Muscle of back (tissue), 10 donors: ENCODE results near the gene SSTR3. TPM values are rescaled to one million over a fixed set of nuclear protein-coding genes. Genes with fewer than 3 reads are reported as not detected.

Source experiments
- polyA plus RNA-seq, 10 donors: library from polyadenylated mRNA; unstranded; fragments of 120-200 nt; gene quantifications; one replicate each; pipeline ENCODE4 v1.2.1, GENCODE V29; 2013; ENCODE audit not compliant: insufficient read length in 10 of 10

The SSTR3 gene
- polyA plus RNA-seq, 10 donors = 0.09 to 0.15 (median 0.13) TPM; not detected in 6

Other genes starting within 250 kb of the SSTR3 start
- 10 to 100 TPM; 11.3 to 18.4 (median 15.3) TPM for gene TST, start 193.0 kb downstream of the SSTR3 start, polyA plus RNA-seq
- 10 to 100 TPM; 30.9 to 53.0 (median 42.7) TPM for gene MPST, start 192.7 kb downstream of the SSTR3 start, polyA plus RNA-seq
- gene KCTD17, start 160.7 kb downstream of the SSTR3 start, polyA plus RNA-seq = 10 to 100 TPM; 11.2 to 23.3 (median 16.5) TPM
- gene TMPRSS6, start 102.8 kb downstream of the SSTR3 start, polyA plus RNA-seq = under 1 TPM in 7 of 10 donors, not detected in 3; 0.07 to 0.17 (median 0.12) TPM
- 1 to 10 TPM in 7 of 10 donors, under 1 TPM in 3; 0.71 to 3.6 (median 1.7) TPM for gene IL2RB, start 62.6 kb downstream of the SSTR3 start, polyA plus RNA-seq
- gene C1QTNF6, start 24.2 kb downstream of the SSTR3 start, polyA plus RNA-seq = 10 to 100 TPM; 14.3 to 23.4 (median 18.9) TPM
- 10 to 100 TPM in 2 of 10 donors, 1 to 10 TPM in 8; 4.5 to 26.8 (median 6.9) TPM for gene RAC2, start 31.8 kb upstream of the SSTR3 start, polyA plus RNA-seq
- gene CYTH4, start 70.0 kb upstream of the SSTR3 start, polyA plus RNA-seq = 1 to 10 TPM; 3.6 to 8.4 (median 6.1) TPM
- gene ELFN2, start 215.0 kb upstream of the SSTR3 start, polyA plus RNA-seq = 1 to 10 TPM in 9 of 10 donors, under 1 TPM in 1; 0.70 to 3.3 (median 1.3) TPM